H1 (cell line): ENCODE measurements around the gene CXCR5. TPM values are rescaled to one million over a fixed set of nuclear protein-coding genes. Genes with fewer than 3 reads are reported as not detected.

ENCODE experiments used
- CTCF ChIA-PET: fragments of 300-600 bp; sonication (Branson Sonifier 250); formaldehyde crosslinking; loops from one replicate; lab custom pipeline; 2021; ENCODE audit not compliant: partially characterized antibody; lab: Charles Lee
- POLR2A ChIA-PET: fragments of 300-600 bp; sonication (Branson Sonifier 250); formaldehyde crosslinking; loops from one replicate; lab custom pipeline; 2021; ENCODE audit warnings: inconsistent platforms; ENCODE audit not compliant: partially characterized antibody; lab: Charles Lee
- DNase-seq, 2 experiments: peaks; one replicate each; pipeline versions ENCODE4 v3.0.0 to v3.0.0-alpha.2; 2010 to 2022; ENCODE audit warnings: low spot score in 2 of 2, low read depth in 1 of 2, mixed read lengths in 1 of 2
- FAIRE-seq: peaks from 2 replicates; lab custom pipeline; 2011; peaks lifted over from hg19 to GRCh38; lab: Jason Lieb, UNC
- H2AFZ ChIP-seq: 2 replicates; pipeline ENCODE4 v1.8.1; 2012; ENCODE audit warnings: low read length, inconsistent platforms
- H2AK5ac ChIP-seq: 2 replicates; pipeline ENCODE4 v1.6.1; 2013; ENCODE audit warnings: low read depth, low read length
- H2BK120ac ChIP-seq: replicated peaks from 2 replicates; pipeline ENCODE3; 2013; ENCODE audit warnings: low read depth, low read length, inconsistent platforms
- H2BK12ac ChIP-seq: 2 replicates; pipeline ENCODE4 v1.6.1; 2013; ENCODE audit warnings: low read depth, low read length
- H2BK15ac ChIP-seq: 2 replicates; pipeline ENCODE4 v1.6.1; 2013; ENCODE audit warnings: low read length
- H2BK20ac ChIP-seq: 2 replicates; pipeline ENCODE4 v1.6.1; 2013; ENCODE audit warnings: low read length
- H2BK5ac ChIP-seq: 2 replicates; pipeline ENCODE4 v1.6.1; 2013; ENCODE audit warnings: low read depth, low read length
- H3K14ac ChIP-seq: 2 replicates; pipeline ENCODE4 v1.6.1; 2013; ENCODE audit warnings: inconsistent platforms; ENCODE audit not compliant: insufficient read length
- H3K18ac ChIP-seq: 2 replicates; pipeline ENCODE4 v1.6.1; 2013; ENCODE audit warnings: low read length; ENCODE audit errors: extremely low read depth
- H3K23ac ChIP-seq: 2 replicates; pipeline ENCODE4 v1.6.1; 2013; ENCODE audit warnings: inconsistent platforms; ENCODE audit not compliant: insufficient read length
- H3K23me2 ChIP-seq: 2 replicates; pipeline ENCODE4 v1.6.1; 2013; ENCODE audit warnings: low read depth, low read length
- H3K27ac ChIP-seq: 2 replicates; pipeline ENCODE4 v1.6.1; 2011; ENCODE audit warnings: low read depth, low read length, inconsistent platforms
- H3K27me3 ChIP-seq, 4 experiments: replicated peaks in 1 of 4; 1 replicate in 1 of 4; 2 replicates in 3 of 4; pipeline versions ENCODE4 v1.6.1 to v1.8.1; 2011 to 2013; ENCODE audit warnings: low read length in 3 of 4, mild to moderate bottlenecking in 3 of 4, inconsistent platforms in 2 of 4, mixed read lengths in 2 of 4, moderate library complexity in 1 of 4; ENCODE audit not compliant: control insufficient read depth in 3 of 4, insufficient read depth in 3 of 4; ENCODE audit errors: extremely low read depth in 1 of 4
- H3K36me3 ChIP-seq, 4 experiments: 2 replicates each; pipeline versions ENCODE4 v1.6.1 to v1.8.1; 2011 to 2013; ENCODE audit warnings: mild to moderate bottlenecking in 4 of 4, low read length in 3 of 4, moderate library complexity in 2 of 4, control low read depth in 1 of 4, inconsistent platforms in 1 of 4; ENCODE audit not compliant: insufficient read depth in 4 of 4, control insufficient read depth in 2 of 4
- H3K4ac ChIP-seq: replicated peaks from 2 replicates; pipeline ENCODE3; 2013; ENCODE audit warnings: low read length, low read depth, mixed read lengths, inconsistent platforms; ENCODE audit not compliant: insufficient read length
- H3K4me1 ChIP-seq, 4 experiments: replicated peaks in 1 of 4; 1 replicate in 1 of 4; 2 replicates in 3 of 4; pipeline versions ENCODE4 v1.6.1 to v1.8.1; 2011 to 2013; ENCODE audit warnings: low read length in 3 of 4, inconsistent platforms in 2 of 4, mixed read lengths in 1 of 4; ENCODE audit not compliant: insufficient read depth in 4 of 4, control insufficient read depth in 3 of 4
- H3K4me2 ChIP-seq, 2 experiments: 2 replicates each; pipeline versions ENCODE4 v1.6.1 to v1.8.1; 2011 to 2013; ENCODE audit warnings: low read depth in 2 of 2, low read length in 2 of 2, control low read depth in 1 of 2, inconsistent platforms in 1 of 2, mild to moderate bottlenecking in 1 of 2; ENCODE audit not compliant: insufficient read depth in 1 of 2
- H3K4me3 ChIP-seq, 4 experiments: fragments of 200-600, 300-600 bp in 1 of 4; sonication (generic), shearing (Covaris generic), sonication (Bioruptor Twin) in 1 of 4; 2 replicates each; pipeline versions ENCODE4 v1.5.1 to v1.8.1; 2011 to 2016; ENCODE audit warnings: low read length in 4 of 4, low read depth in 3 of 4, control low read depth in 2 of 4, inconsistent platforms in 2 of 4, mild to moderate bottlenecking in 2 of 4, mixed read lengths in 1 of 4, moderate library complexity in 1 of 4; ENCODE audit not compliant: insufficient read depth in 2 of 4; ENCODE audit errors: extremely low read depth in 1 of 4
- H3K56ac ChIP-seq: replicated peaks from 2 replicates; pipeline ENCODE3; 2013; ENCODE audit warnings: low read depth, mild to moderate bottlenecking, mixed read lengths, low read length, inconsistent platforms; ENCODE audit not compliant: insufficient read length
- H3K79me1 ChIP-seq: 2 replicates; pipeline ENCODE4 v1.6.1; 2013; ENCODE audit warnings: low read depth, low read length, control low read depth
- H3K79me2 ChIP-seq, 2 experiments: 2 replicates each; pipeline versions ENCODE4 v1.6.1 to v1.8.1; 2012 to 2013; ENCODE audit warnings: low read length in 2 of 2, mild to moderate bottlenecking in 2 of 2, inconsistent platforms in 1 of 2; ENCODE audit not compliant: insufficient read depth in 2 of 2, control insufficient read depth in 1 of 2
- H3K9ac ChIP-seq, 4 experiments: replicated peaks in 1 of 4; 1 replicate in 1 of 4; 2 replicates in 3 of 4; pipeline versions ENCODE4 v1.6.1 to v1.8.1; 2011 to 2013; ENCODE audit warnings: low read depth in 3 of 4, low read length in 3 of 4, control low read depth in 2 of 4, mild to moderate bottlenecking in 2 of 4, moderate library complexity in 2 of 4, inconsistent platforms in 1 of 4; ENCODE audit errors: extremely low read depth in 1 of 4
- H3K9me3 ChIP-seq, 2 experiments: 2 replicates each; pipeline versions ENCODE4 v1.6.1 to v1.8.1; 2012 to 2013; ENCODE audit warnings: mild to moderate bottlenecking in 2 of 2, moderate library complexity in 2 of 2, control low read depth in 1 of 2, inconsistent platforms in 1 of 2, low read depth in 1 of 2, low read length in 1 of 2, mixed read lengths in 1 of 2; ENCODE audit not compliant: insufficient read depth in 2 of 2
- H4K20me1 ChIP-seq, 2 experiments: replicated peaks in 1 of 2; 2 replicates each; pipeline versions ENCODE3 to v1.8.1; 2011 to 2013; ENCODE audit warnings: inconsistent platforms in 2 of 2, low read length in 2 of 2, mild to moderate bottlenecking in 1 of 2; ENCODE audit not compliant: insufficient read depth in 2 of 2, control insufficient read depth in 1 of 2
- H4K5ac ChIP-seq: 2 replicates; pipeline ENCODE4 v1.6.1; 2013; ENCODE audit warnings: low read length, low read depth, mixed read lengths, inconsistent platforms; ENCODE audit not compliant: insufficient read length
- H4K8ac ChIP-seq: 2 replicates; pipeline ENCODE4 v1.8.0; 2013; ENCODE audit warnings: mild to moderate bottlenecking, moderate library complexity, low read length, inconsistent platforms; ENCODE audit not compliant: insufficient read depth; ENCODE audit errors: extremely low read depth
- H4K91ac ChIP-seq: replicated peaks from 2 replicates; pipeline ENCODE3; 2013; ENCODE audit warnings: low read length, mixed read lengths, inconsistent platforms; ENCODE audit not compliant: insufficient read length
- ASH2L ChIP-seq: fragments of 200-600, 300-600 bp; sonication (generic); IDR thresholded peaks from one replicate; pipeline ENCODE4 v1.7.1; 2017; ENCODE audit warnings: low read length
- ATF2 ChIP-seq: IDR thresholded peaks from 2 replicates; pipeline ENCODE4 v1.6.1; 2012; ENCODE audit warnings: low read length, inconsistent platforms
- BRCA1 ChIP-seq: IDR thresholded peaks from 2 replicates; pipeline ENCODE4 v1.6.1; 2012; ENCODE audit warnings: low read depth, low read length, improper control_type of control experiment
- CHD1 ChIP-seq: IDR thresholded peaks from 2 replicates; pipeline ENCODE4 v1.6.1; 2012; ENCODE audit warnings: low read depth, low read length, improper control_type of control experiment
- KDM1A ChIP-seq: fragments of 200-600, 300-600 bp; sonication (generic); IDR thresholded peaks from 2 replicates; pipeline ENCODE4 v1.7.1; 2016; ENCODE audit warnings: mild to moderate bottlenecking, low read length, borderline replicate concordance
- RBBP5 ChIP-seq: IDR thresholded peaks from 2 replicates; pipeline ENCODE4 v1.7.1; 2012; ENCODE audit warnings: low read depth, mild to moderate bottlenecking, inconsistent platforms, low read length, moderate library complexity, borderline replicate concordance
- TAF1 ChIP-seq: IDR thresholded peaks from 2 replicates; pipeline ENCODE4 v1.6.1; 2011; ENCODE audit warnings: mild to moderate bottlenecking, low read depth, low read length
- TAF7 ChIP-seq: optimal IDR thresholded peaks from 2 replicates; pipeline ENCODE3; 2011; ENCODE audit warnings: low read depth, mild to moderate bottlenecking, inconsistent platforms, low read length, moderate library complexity, borderline replicate concordance
- TCF12 ChIP-seq: IDR thresholded peaks from 2 replicates; pipeline ENCODE4 v1.6.1; 2011; ENCODE audit warnings: low read depth, mild to moderate bottlenecking, low read length
- YY1 ChIP-seq: IDR thresholded peaks from 2 replicates; pipeline ENCODE4 v1.6.1; 2011; ENCODE audit warnings: low read depth, mild to moderate bottlenecking, low read length
- ZNF274 ChIP-seq: IDR thresholded peaks from 2 replicates; pipeline ENCODE4 v1.7.0; 2012; ENCODE audit warnings: low read length, borderline replicate concordance; ENCODE audit errors: extremely low read depth
- WGBS, 2 experiments: shearing (Covaris generic) in 1 of 2; methylation state at CpG; one replicate each; pipeline versions ENCODE4 v1.1.6 to v1.1.7; 2013 to 2015; ENCODE audit warnings: low lambda C conversion rate in 2 of 2, mixed read lengths in 2 of 2, inconsistent platforms in 1 of 2, low coverage in 1 of 2, missing lambda C conversion rate in 1 of 2; ENCODE audit not compliant: insufficient replicate concordance in 2 of 2, insufficient coverage in 1 of 2, insufficient read length in 1 of 2; ENCODE audit errors: extremely low coverage in 1 of 2, missing lambda C conversion rate in 1 of 2; 5-methylcytosine and 5-hydroxymethylcytosine counted together
- polyA plus RNA-seq, 7 experiments: library from polyadenylated mRNA; depleted of rRNA in 3 of 7; stranded (reverse) in 5 of 7; unstranded in 2 of 7; fragments of >200 nt in 5 of 7; fragments of 200-250 nt in 2 of 7; gene quantifications; 1 replicate in 5 of 7; 2 replicates in 1 of 7; 4 replicates in 1 of 7; pipeline versions ENCODE4 v1.2.1 to v1.2.3, GENCODE V29; 2011 to 2013; ENCODE audit warnings: missing spikeins in 2 of 7, mixed read lengths in 2 of 7
- total RNA-seq: library from RNA; stranded (reverse); fragmentation: NEBNext Ultra II Directional; extraction: Animal tissue kit (Norgen Biotek cat#: 25700); gene quantifications from 2 replicates; pipeline ENCODE4 v1.2.1, GENCODE V29; 2021
- TF ChIP-seq, protein P1 (sequence below): IDR thresholded peaks from 2 replicates; pipeline ENCODE4 v1.6.1; 2011; ENCODE audit warnings: low read depth, mild to moderate bottlenecking, low read length; ENCODE audit not compliant: insufficient read depth

The CXCR5 gene
- total and polyA plus RNA-seq, 2 of the 8 experiments (the other 6 are each of a cell fraction or from before 2014, with no cell fraction given), result not detected

DNA sequence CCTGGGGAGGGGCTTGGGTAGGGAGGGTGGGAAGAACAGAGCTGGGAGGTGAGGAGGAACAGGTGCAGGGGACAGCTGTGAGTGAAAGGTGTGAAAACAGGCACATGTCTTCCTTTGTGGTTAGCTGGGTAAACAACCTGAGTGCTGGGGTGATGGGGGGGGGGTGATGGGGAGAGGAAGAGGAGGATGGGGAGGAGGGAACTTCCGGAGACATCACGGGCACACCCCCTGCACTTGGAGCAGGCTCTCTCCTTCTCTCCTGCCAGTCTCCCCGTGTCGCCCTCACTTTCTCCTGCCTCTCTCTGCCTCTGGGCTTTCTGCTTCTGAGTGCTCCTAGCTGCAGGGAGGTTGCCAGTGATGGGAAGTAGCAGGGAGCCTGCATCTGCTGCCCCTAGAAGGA, 8.8 kb downstream of the CXCR5 start:
- Histone ChIP-seq H3K9me3 (no peaks in the 10 kb centered on the region), H2AK5ac (no peak overlapping the region), H3K27ac (no peak overlapping the region), H2AFZ (no peak overlapping the region), H3K4ac (no peak overlapping the region), H2BK15ac (no peak overlapping the region), H3K23ac (no peak overlapping the region), H3K9ac (no peak overlapping the region), H3K27me3 (peaks cover 0 to 3% (median 0%) of the 10 kb centered on the region in 4 experiments; a peak in 3 of 7 replicates), H3K56ac (no peak overlapping the region), H4K20me1 (peaks cover 0 to 5% of the 10 kb centered on the region in 2 experiments), H3K18ac (no peak overlapping the region), H2BK12ac (no peak overlapping the region), H3K14ac (no peak overlapping the region), H4K91ac (no peak overlapping the region), H4K5ac (no peak overlapping the region), H4K8ac (no peak overlapping the region), H3K4me3 (no peak overlapping the region), H3K79me1 (no peaks in the 10 kb centered on the region), H3K36me3 (no peaks in the 10 kb centered on the region), H3K4me2 (no peak overlapping the region), H3K23me2 (no peaks in the 10 kb centered on the region), H2BK5ac (no peak overlapping the region), H2BK20ac (no peak overlapping the region), H2BK120ac (no peak overlapping the region), H3K4me1 (peaks cover 3 to 32% (median 21%) of the 10 kb centered on the region in 4 experiments), H3K79me2 (no peaks in the 10 kb centered on the region)
- no peak for FAIRE-seq
- ChIA-PET CTCF (interaction anchor here (1.2 to 1.7 kb wide), 4 partner anchors 14 to 34 kb away, joined by 3 to 6 read pairs (median 4); partner anchors contain the start of gene BCL9L), POLR2A (interaction anchor here (0.8 to 5.2 kb wide), 4 partner anchors 9 to 105 kb away, joined by 3 to 38 read pairs (median 4); partner anchors contain the start of genes CENATAC and DDX6)
- no peak for DNase-seq
- WGBS, 2 experiments, result 100% methylated on average over 2 of the region's 4 CpGs; no CpG with 5 or more reads in 1 of the 2 experiments
- TF ChIP-seq YY1 (no peak), ASH2L (no peak), TCF12 (no peak), TAF7 (no peak), KDM1A (no peak), CHD1 (no peak), ATF2 (no peak), RBBP5 (no peak), BRCA1 (no peak), ZNF274 (no peak), TAF1 (no peak)
- TF ChIP-seq, protein P1, sequence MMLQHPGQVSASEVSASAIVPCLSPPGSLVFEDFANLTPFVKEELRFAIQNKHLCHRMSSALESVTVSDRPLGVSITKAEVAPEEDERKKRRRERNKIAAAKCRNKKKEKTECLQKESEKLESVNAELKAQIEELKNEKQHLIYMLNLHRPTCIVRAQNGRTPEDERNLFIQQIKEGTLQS, result no peak
